GM19452 (cell line): ENCODE measurements around the gene CRABP2.

Source experiments
- ATAC-seq: cut with Tn5 transposase; IDR thresholded peaks from one replicate; pipeline ENCODE4 v1.9.1; 2021; ENCODE audit not compliant: unreplicated experiment

Gene CRABP2

GRCh38 chr1:156670791-156671190 lies 34.6 kb downstream of the CRABP2 start:
- ATAC-seq: no peak

- ATAC-seq: no peak
Observed at GRCh38 chr1:156670359-156670758, 35.0 kb downstream of the CRABP2 start.

- ATAC-seq: no peak
Observed at GRCh38 chr1:156669794-156670193, 35.6 kb downstream of the CRABP2 start.

GRCh38 chr1:156668801-156669637 lies 36.4 kb downstream of the CRABP2 start:
- ATAC-seq: no peak

GRCh38 chr1:156667968-156668709 lies 37.2 kb downstream of the CRABP2 start:
- no peak for ATAC-seq

GRCh38 chr1:156667610-156667967 lies 37.8 kb downstream of the CRABP2 start:
- no peak for ATAC-seq

- ATAC-seq: no peak
Observed at GRCh38 chr1:156666862-156667609, 38.3 kb downstream of the CRABP2 start.

- ATAC-seq: no peak
Observed at GRCh38 chr1:156665539-156665938, 39.8 kb downstream of the CRABP2 start.

GRCh38 chr1:156664767-156665411 lies 40.5 kb downstream of the CRABP2 start:
- ATAC-seq: no peak

- ATAC-seq: no peak
Observed at GRCh38 chr1:156664046-156664766, 41.2 kb downstream of the CRABP2 start.

- ATAC-seq: no peak
Observed at GRCh38 chr1:156663178-156663577, 42.2 kb downstream of the CRABP2 start.

GRCh38 chr1:156662800-156663055 lies 42.7 kb downstream of the CRABP2 start:
- ATAC-seq: no peak

GRCh38 chr1:156662005-156662799 lies 43.2 kb downstream of the CRABP2 start:
- ATAC-seq: no peak

GRCh38 chr1:156660752-156661112 lies 44.7 kb downstream of the CRABP2 start:
- ATAC-seq: no peak

GRCh38 chr1:156659988-156660751 lies 45.2 kb downstream of the CRABP2 start:
- ATAC-seq: peak; percentile 65

GRCh38 chr1:156659661-156659987 lies 45.8 kb downstream of the CRABP2 start:
- no peak for ATAC-seq

- ATAC-seq: no peak
Observed at GRCh38 chr1:156658945-156659574, 46.3 kb downstream of the CRABP2 start.

- ATAC-seq: no peak
Observed at GRCh38 chr1:156658496-156658895, 46.9 kb downstream of the CRABP2 start.

GRCh38 chr1:156657741-156658319 lies 47.6 kb downstream of the CRABP2 start:
- ATAC-seq: no peak
